ENCODE results near the gene SLC6A13. TPM values are rescaled to one million over a fixed set of nuclear protein-coding genes. Genes with fewer than 3 reads are reported as not detected.

The SLC6A13 gene
- polyA plus RNA-seq, 1 donor (not counting 4 experiments of a cell fraction or from before 2014, with no cell fraction given): 0.33 TPM

GRCh38 chr12:172732-173161, 89.9 kb downstream of the SLC6A13 start:
- dilution Hi-C loops (cut with MboI; ENCODE audit: extremely low pct_ligation_motif_present, low sequenced_read_pairs): no loop called here

GRCh38 chr12:171743-172676, 90.6 kb downstream of the SLC6A13 start:
- Histone ChIP-seq H3K4me1 (ENCODE audit: control insufficient read depth, extremely low read depth, insufficient read depth, low read length) (peaks cover 6% of the 10 kb centered on the region), H3K9me3 (ENCODE audit: control insufficient read depth, low read depth, low read length) (no peaks in the 10 kb centered on the region), H3K9ac (ENCODE audit: control insufficient read depth, extremely low read depth, insufficient read depth, low read length) (no peak overlapping the region), H3K36me3 (ENCODE audit: control insufficient read depth in 2 of 2, extremely low read depth in 1 of 2, insufficient read depth in 2 of 2, low read length in 2 of 2) (no peaks in the 10 kb centered on the region), H3K27ac (ENCODE audit: control insufficient read depth, insufficient read depth, low read length) (no peak overlapping the region), H4K20me1 (ENCODE audit: control insufficient read depth, extremely low read depth, insufficient read depth, low read length) (no peaks in the 10 kb centered on the region), H3K9me1 (ENCODE audit: control insufficient read depth, extremely low read depth, insufficient read depth, low read length) (no peaks in the 10 kb centered on the region), H3K4me3 (ENCODE audit: control insufficient read depth in 2 of 3, extremely low read depth in 1 of 3, insufficient read depth in 2 of 3, low read depth in 1 of 3, low read length in 3 of 3) (no peak overlapping the region), H3K27me3 (ENCODE audit: control insufficient read depth, extremely low read depth, insufficient read depth, low read length) (peaks cover 36% of the 10 kb centered on the region), H2AFZ (ENCODE audit: control insufficient read depth, low read length) (no peak overlapping the region), H3K79me2 (ENCODE audit: control insufficient read depth, insufficient read depth, low read length) (no peaks in the 10 kb centered on the region), H3K4me2 (ENCODE audit: control insufficient read depth, extremely low read depth, insufficient read depth, low read depth, low read length) (no peak overlapping the region)
- DNase-seq (ENCODE audit: low read depth, low spot score) (no peak), FAIRE-seq (no peak)
- TF ChIP-seq EZH2 (IDR thresholded peaks at IDR 0.05; ENCODE audit: low read length) (no peak), CTCF (optimal IDR thresholded peaks at IDR 0.05 in 1 of 3, IDR thresholded peaks at IDR 0.05 in 1 of 3, conservative IDR thresholded peaks at IDR 0.05 in 1 of 3; ENCODE audit: extremely low read depth in 1 of 3, insufficient read depth in 2 of 3, low read length in 3 of 3) (no peak)
- dilution Hi-C loops (cut with MboI; ENCODE audit: extremely low pct_ligation_motif_present, low sequenced_read_pairs): no loop called here

More at GRCh38 chr12:172732-173161, 89.9 kb downstream of the SLC6A13 start:
- peaks cover 33% of the 10 kb centered on the region for H3K27me3 ChIP-seq (ENCODE audit: control insufficient read depth, extremely low read depth, insufficient read depth, low read length)
- no peaks in the 10 kb centered on the region for H3K9me1 ChIP-seq (ENCODE audit: control insufficient read depth, extremely low read depth, insufficient read depth, low read length)
- H3K9ac ChIP-seq (ENCODE audit: control insufficient read depth, extremely low read depth, insufficient read depth, low read length): no peak overlapping the region
- no peak for FAIRE-seq
- DNase-seq (ENCODE audit: low read depth, low spot score): no peak
- H3K79me2 ChIP-seq (ENCODE audit: control insufficient read depth, insufficient read depth, low read length): no peaks in the 10 kb centered on the region
- H3K4me2 ChIP-seq (ENCODE audit: control insufficient read depth, extremely low read depth, insufficient read depth, low read depth, low read length): no peak overlapping the region
- H2AFZ ChIP-seq (ENCODE audit: control insufficient read depth, low read length): no peak overlapping the region
- no peak overlapping the region for H3K27ac ChIP-seq (ENCODE audit: control insufficient read depth, insufficient read depth, low read length)
- H3K9me3 ChIP-seq (ENCODE audit: control insufficient read depth, low read depth, low read length): no peaks in the 10 kb centered on the region
- no peaks in the 10 kb centered on the region for H3K36me3 ChIP-seq (ENCODE audit: control insufficient read depth in 2 of 2, extremely low read depth in 1 of 2, insufficient read depth in 2 of 2, low read length in 2 of 2)
- H4K20me1 ChIP-seq (ENCODE audit: control insufficient read depth, extremely low read depth, insufficient read depth, low read length): no peaks in the 10 kb centered on the region
- peaks cover 6% of the 10 kb centered on the region for H3K4me1 ChIP-seq (ENCODE audit: control insufficient read depth, extremely low read depth, insufficient read depth, low read length)
- no peak overlapping the region for H3K4me3 ChIP-seq (ENCODE audit: control insufficient read depth in 2 of 3, extremely low read depth in 1 of 3, insufficient read depth in 2 of 3, low read depth in 1 of 3, low read length in 3 of 3)
- TF ChIP-seq EZH2 (IDR thresholded peaks at IDR 0.05; ENCODE audit: low read length) (no peak), CTCF (optimal IDR thresholded peaks at IDR 0.05 in 1 of 3, IDR thresholded peaks at IDR 0.05 in 1 of 3, conservative IDR thresholded peaks at IDR 0.05 in 1 of 3; ENCODE audit: extremely low read depth in 1 of 3, insufficient read depth in 2 of 3, low read length in 3 of 3) (no peak)

All from keratinocyte (primary cell).